ENCODE measurements around the gene RWDD3.

RWDD3 gene

GRCh38 chr1:95230256-95230655 is 3.8 kb upstream of the RWDD3 start:
- no peak for DNase-seq (ENCODE audit: low read depth)

GRCh38 chr1:95230768-95231191 is 3.2 kb upstream of the RWDD3 start:
- no peak for DNase-seq (ENCODE audit: low read depth)

- DNase-seq (ENCODE audit: low read depth), result no peak
These were observed 1.2 kb upstream of the RWDD3 start for GRCh38 chr1:95232646-95233318.

- DNase-seq (ENCODE audit: low read depth), result no peak
These were observed 682 bp upstream of the RWDD3 start for GRCh38 chr1:95233319-95233736.

- no peak for DNase-seq (ENCODE audit: low read depth)
These were observed 3.0 kb downstream of the RWDD3 start for GRCh38 chr1:95236784-95237575.

- no peak for DNase-seq (ENCODE audit: low read depth)
These were observed 4.1 kb downstream of the RWDD3 start for GRCh38 chr1:95237981-95238703.

- no peak for DNase-seq (ENCODE audit: low read depth)
These were observed 11.0 kb downstream of the RWDD3 start for GRCh38 chr1:95245029-95245428.

- no peak for DNase-seq (ENCODE audit: low read depth)
These were observed 12.5 kb downstream of the RWDD3 start for GRCh38 chr1:95246511-95246910.

GRCh38 chr1:95247607-95248006 is 13.6 kb downstream of the RWDD3 start:
- no peak for DNase-seq (ENCODE audit: low read depth)

- DNase-seq (ENCODE audit: low read depth), result no peak
These were observed 15.9 kb downstream of the RWDD3 start for GRCh38 chr1:95249916-95250315.

GRCh38 chr1:95252422-95252821 is 18.4 kb downstream of the RWDD3 start:
- no peak for DNase-seq (ENCODE audit: low read depth)

- DNase-seq (ENCODE audit: low read depth), result no peak
These were observed 20.9 kb downstream of the RWDD3 start for GRCh38 chr1:95254959-95255358.

- no peak for DNase-seq (ENCODE audit: low read depth)
These were observed 21.8 kb downstream of the RWDD3 start for GRCh38 chr1:95255826-95256225.

GRCh38 chr1:95257758-95258157 is 23.7 kb downstream of the RWDD3 start:
- no peak for DNase-seq (ENCODE audit: low read depth)

GRCh38 chr1:95259245-95259644 is 25.2 kb downstream of the RWDD3 start:
- no peak for DNase-seq (ENCODE audit: low read depth)

GRCh38 chr1:95262913-95263312 is 28.9 kb downstream of the RWDD3 start:
- DNase-seq (ENCODE audit: low read depth), result no peak

- no peak for DNase-seq (ENCODE audit: low read depth)
These were observed 29.4 kb downstream of the RWDD3 start for GRCh38 chr1:95263450-95263849.

- DNase-seq (ENCODE audit: low read depth), result no peak
These were observed 31.1 kb downstream of the RWDD3 start for GRCh38 chr1:95265106-95265505.

GRCh38 chr1:95276429-95276828 is 42.4 kb downstream of the RWDD3 start:
- no peak for DNase-seq (ENCODE audit: low read depth)

GRCh38 chr1:95278173-95279006 is 44.4 kb downstream of the RWDD3 start:
- no peak for DNase-seq (ENCODE audit: low read depth)

GRCh38 chr1:95281781-95282517 is 47.9 kb downstream of the RWDD3 start:
- DNase-seq (ENCODE audit: low read depth), result no peak

Measured in stimulated activated CD8-positive, alpha-beta memory T cell treated with anti-CD3 and anti-CD28 coated beads, Interleukin-15, amount 100 ng/mL, for 24 hours (primary cell).